ENCODE data around the gene ADGRE3. TPM values are rescaled to one million over a fixed set of nuclear protein-coding genes. Genes with fewer than 3 reads are reported as not detected.

The ADGRE3 gene
- total and polyA plus RNA-seq, 2 of the 8 experiments (the other 6 are each of a cell fraction or from before 2014, with no cell fraction given): not detected

DNA sequence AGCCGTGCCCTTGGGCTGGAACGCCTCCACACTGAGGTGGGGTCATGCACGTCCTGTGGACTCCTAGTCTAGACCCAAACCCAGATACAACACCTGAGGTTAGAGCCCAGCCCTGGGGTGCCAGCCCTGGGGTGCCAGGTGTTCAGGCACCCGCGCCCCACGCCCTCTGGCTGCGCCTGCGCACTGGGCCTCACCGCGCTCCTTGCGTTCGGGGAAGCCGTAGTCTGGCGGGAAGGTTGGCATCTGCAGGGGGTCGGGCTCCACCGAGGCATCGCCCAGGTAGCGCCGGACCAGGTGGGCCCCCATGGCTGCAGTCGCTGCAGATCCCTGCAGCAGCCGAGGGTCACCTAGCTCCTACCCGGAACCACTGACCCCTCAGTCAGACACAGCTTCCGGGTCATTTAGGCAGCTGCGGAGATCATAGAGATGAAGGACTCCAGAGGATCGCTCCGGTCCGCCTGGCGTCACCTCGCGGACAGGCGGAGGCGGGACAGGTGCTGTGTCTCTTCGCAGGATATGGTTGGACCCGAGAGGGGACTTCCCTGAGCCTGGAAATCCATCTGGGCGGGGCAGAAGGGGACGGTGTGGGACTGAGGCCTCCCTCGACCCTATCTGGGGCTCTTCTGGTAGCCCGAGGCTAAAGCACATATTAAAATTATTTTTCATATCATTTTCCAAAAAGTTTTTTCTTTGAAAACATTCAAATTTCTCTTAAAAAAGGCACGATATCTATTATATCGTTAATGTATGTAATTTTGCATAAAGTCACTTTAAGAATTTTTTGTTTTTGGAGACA, 102.8 kb downstream of the ADGRE3 start, which contains the start of gene NDUFB7 (continued):
- TF ChIP-seq SIX5 (IDR thresholded peaks at IDR 0.05; ENCODE audit: low read depth, low read length) (peak; percentile 20; the same call in 1 of the 2 replicates), CEBPB (IDR thresholded peaks at IDR 0.05; ENCODE audit: low read depth, low read length) (0 out of 2 replicates have a peak, but pooled peaks have one; percentile 4), RFX5 (IDR thresholded peaks at IDR 0.05; ENCODE audit: borderline replicate concordance, low read depth, low read length) (no peak), NRF1 (IDR thresholded peaks at IDR 0.05; ENCODE audit: low read depth, low read length) (peak; percentile 55), KDM5A (IDR thresholded peaks at IDR 0.05; ENCODE audit: low read length) (0 out of 2 replicates have a peak, but pooled peaks have one; percentile 37), SAP30 (IDR thresholded peaks at IDR 0.05; ENCODE audit: insufficient read depth, insufficient replicate concordance, low read length) (no peak), SP4 (IDR thresholded peaks at IDR 0.05; ENCODE audit: low read length) (no peak), POLR2AphosphoS5 (IDR thresholded peaks at IDR 0.05; ENCODE audit: low read depth, low read length) (peak; percentile 91), EP300 (IDR thresholded peaks at IDR 0.05; ENCODE audit: borderline replicate concordance in 1 of 2, low read depth in 2 of 2, low read length in 2 of 2) (no peak), BRCA1 (IDR thresholded peaks at IDR 0.05; ENCODE audit: low read depth, low read length) (peak; percentile 31; the same call in 1 of the 2 replicates), SUZ12 (IDR thresholded peaks at IDR 0.05; ENCODE audit: low read length) (no peak)
